ENCODE results near the gene ADORA2A. TPM values are rescaled to one million over a fixed set of nuclear protein-coding genes. Genes with fewer than 3 reads are reported as not detected.

ADORA2A gene
- total RNA-seq, 2 donors from 2014 or later: 1.9 to 2.6 TPM

Other genes with a start within 250 kb of the ADORA2A start
- gene SUSD2, start 246.1 kb upstream of the ADORA2A start, total RNA-seq: 10 to 100 TPM; 11.9 to 29.5 TPM
- 100 to 1,000 TPM in 1 of 2 donors, 10 to 100 TPM in 1; 65.8 to 123 TPM for gene GGT5, start 182.5 kb upstream of the ADORA2A start, total RNA-seq
- gene SPECC1L, start 156.8 kb upstream of the ADORA2A start, total RNA-seq: 10 to 100 TPM; 80.1 to 88.8 TPM
- gene UPB1, start 67.7 kb downstream of the ADORA2A start, total RNA-seq: under 1 TPM; 0.24 to 0.28 TPM
- 10 to 100 TPM; 73.5 to 82.1 TPM for gene GUCD1, start 127.5 kb downstream of the ADORA2A start, total RNA-seq
- gene SNRPD3, start 128.4 kb downstream of the ADORA2A start, total RNA-seq: 10 to 100 TPM; 42.5 to 54.0 TPM
- 1 to 10 TPM; 6.6 to 9.3 TPM for gene LRRC75B, start 165.5 kb downstream of the ADORA2A start, total RNA-seq
- 1 to 10 TPM; 5.1 to 6.3 TPM for gene GGT1, start 175.6 kb downstream of the ADORA2A start, total RNA-seq